NCI-H446 treated with DMSO at 0.1 percent for 48 hours (cell line): ENCODE data around the gene WDR83.

Experiments
- DNase-seq: peaks from one replicate; lab custom pipeline; 2025; lab: John Stamatoyannopoulos, UW

The WDR83 gene

GRCh38 chr19:12715929-12716328, 49.3 kb downstream of the WDR83 start:
- no peak for DNase-seq

- no peak for DNase-seq
These were observed 53.7 kb downstream of the WDR83 start for GRCh38 chr19:12720296-12720695.

- DNase-seq: no peak
These were observed 54.4 kb downstream of the WDR83 start for GRCh38 chr19:12720851-12721655.

GRCh38 chr19:12721656-12722565, 55.3 kb downstream of the WDR83 start:
- DNase-seq: peak; percentile 13

- DNase-seq: peak; percentile 97
These were observed 56.2 kb downstream of the WDR83 start for GRCh38 chr19:12722566-12723380.

- DNase-seq: no peak
These were observed 56.7 kb downstream of the WDR83 start for GRCh38 chr19:12723381-12723640.

- DNase-seq: peak; percentile 63
These were observed 57.2 kb downstream of the WDR83 start, which contains the start of gene TNPO2 for GRCh38 chr19:12723641-12724426. TSS of gene TNPO2 (minus strand) at chr19:12723932. CDS start at chr19:12720977, 2,955 bp downstream.
